Kidney (tissue), 22 donors: ENCODE results near the gene ASIP. TPM values are rescaled to one million over a fixed set of nuclear protein-coding genes. Genes with fewer than 3 reads are reported as not detected.

Source experiments
- DNase-seq, 5 donors: peaks; one replicate each; pipeline ENCODE4 v3.0.0-alpha.2; 2013 to 2020
- FAIRE-seq: peaks from 2 replicates; lab custom pipeline; 2012; peaks lifted over from hg19 to GRCh38; lab: Jason Lieb, UNC
- H3K27ac ChIP-seq, 2 donors: one replicate each; pipeline ENCODE4 v1.7.0; 2013; ENCODE audit warnings: low read depth in 2 of 2, low read length in 2 of 2, inconsistent platforms in 1 of 2
- H3K27me3 ChIP-seq: one replicate; pipeline ENCODE4 v1.7.1; 2013; ENCODE audit warnings: low read length, inconsistent platforms; ENCODE audit not compliant: control insufficient read depth, insufficient read depth
- H3K36me3 ChIP-seq, 3 donors: one replicate each; pipeline versions ENCODE4 v1.7.0 to v1.7.1; 2013; ENCODE audit warnings: low read length in 3 of 3, control low read depth in 1 of 3, inconsistent platforms in 1 of 3; ENCODE audit not compliant: insufficient read depth in 3 of 3, control insufficient read depth in 2 of 3
- H3K4me1 ChIP-seq, 3 donors: one replicate each; pipeline versions ENCODE4 v1.7.0 to v1.7.1; 2013; ENCODE audit warnings: low read length in 3 of 3, inconsistent platforms in 1 of 3, low read depth in 1 of 3; ENCODE audit not compliant: control insufficient read depth in 2 of 3, insufficient read depth in 2 of 3
- H3K4me3 ChIP-seq, 3 donors: one replicate each; pipeline versions ENCODE4 v1.7.0 to v1.8.1; 2013; ENCODE audit warnings: low read length in 3 of 3, control low read depth in 1 of 3, inconsistent platforms in 1 of 3
- H3K9ac ChIP-seq, 3 donors: one replicate each; pipeline versions ENCODE4 v1.7.0 to v1.7.1; 2013; ENCODE audit warnings: low read length in 3 of 3, control low read depth in 1 of 3, inconsistent platforms in 1 of 3
- H3K9me3 ChIP-seq, 3 donors: one replicate each; pipeline versions ENCODE4 v1.7.0 to v1.7.1; 2013; ENCODE audit warnings: low read length in 3 of 3, control low read depth in 1 of 3, inconsistent platforms in 1 of 3; ENCODE audit not compliant: control insufficient read depth in 2 of 3, insufficient read depth in 1 of 3
- CTCF ChIP-seq: IDR thresholded peaks from 3 replicates; pipeline ENCODE4 v1.5.1; 2012; ENCODE audit warnings: mild to moderate bottlenecking, moderate library complexity, borderline replicate concordance; ENCODE audit not compliant: insufficient read depth; ENCODE audit errors: extremely low read depth
- intact Hi-C: fragments of 100-400 bp; cut with DNase I; formaldehyde crosslinking; loops from one replicate; pipeline ENCODE4 v1.11.1; 2022
- long read RNA-seq, 10 donors: library from polyadenylated mRNA in 1 of 10; unstranded in 1 of 10; transcript quantifications; one replicate each; pipeline ENCODE4 v2.0.0 and lab custom pipeline, GENCODE V29; 2021 to 2026
- polyA plus RNA-seq: library from polyadenylated mRNA; stranded (reverse); fragments of 350-450 nt; fragmentation: Illumina TruSeq; extraction: RNeasy Lipid Tissue Mini Kit (QIAGEN cat#74804); gene quantifications from one replicate; pipeline ENCODE4 v1.2.3, GENCODE V29; 2014; ENCODE audit warnings: low read depth, low replicate concordance; ENCODE audit not compliant: insufficient read depth
- total RNA-seq: library from RNA; stranded (reverse); fragmentation: NEBNext Ultra II Directional; extraction: Animal tissue kit (Norgen Biotek cat#: 25700); gene quantifications from one replicate; pipeline ENCODE4 v1.2.1, GENCODE V29; 2021
- donor health status: control.
- donor health status: control.
- donor health status: control.
- donor health status: control.
- donor health status: control.
- donor health status: DM: yes; HTN: yes; CAD: no.
- donor health status: Normal renal cell carcinoma (clear cell type).

Gene ASIP
- not detected for total RNA-seq
- polyA plus RNA-seq: 0.84 TPM
- long read RNA-seq, donor 1, partial matches to known transcripts: 30 of 30 reads
- long read RNA-seq, donor 1, other reads (novel, unspliced or antisense): 0 of 30 reads
- long read RNA-seq, donor 2, partial matches to known transcripts: 57 of 57 reads
- long read RNA-seq, donor 2, other reads (novel, unspliced or antisense): 0 of 57 reads
- long read RNA-seq, donor 3, partial matches to known transcripts: 82 of 82 reads
- long read RNA-seq, donor 3, other reads (novel, unspliced or antisense): 0 of 82 reads
- long read RNA-seq, donor 4: 0 reads
- long read RNA-seq, donor 5: 0 reads
- long read RNA-seq, donor 6: 0 reads
- long read RNA-seq, donor 7, partial matches to known transcripts: 0 of 3 reads
- long read RNA-seq, donor 7, other reads (novel, unspliced or antisense): 3 of 3 reads
- long read RNA-seq, donor 8, partial matches to known transcripts: 55 of 55 reads
- long read RNA-seq, donor 8, other reads (novel, unspliced or antisense): 0 of 55 reads
- long read RNA-seq, donor 9, partial matches to known transcripts: 27 of 27 reads
- long read RNA-seq, donor 9, other reads (novel, unspliced or antisense): 0 of 27 reads
- long read RNA-seq, donor 10, partial matches to known transcripts: 73 of 73 reads
- long read RNA-seq, donor 10, other reads (novel, unspliced or antisense): 0 of 73 reads

- Histone ChIP-seq H3K4me1 (no peaks in the 10 kb centered on the region), H3K27ac (no peak within 1 kb of the TSS), H3K9me3 (peaks cover 0 to 3% (median 2%) of the 10 kb centered on the region in 3 donors), H3K9ac (no peak within 1 kb of the TSS), H3K36me3 (no peaks in the 10 kb centered on the region), H3K27me3 (no peaks in the 10 kb centered on the region), H3K4me3 (no peak within 1 kb of the TSS)
- no peak for TF ChIP-seq CTCF
- no peak for FAIRE-seq
- intact Hi-C loops: no loop called here
- DNase-seq: no peak
These were observed at the start of gene ASIP for GRCh38 chr20:34240693-34241615. Gene ASIP, plus strand, starts transcription at chr20:34241423. Its CDS starts 18,952 bp downstream, at chr20:34260375.

- Histone ChIP-seq H3K27me3 (no peaks in the 10 kb centered on the region), H3K9ac (no peak overlapping the region), H3K9me3 (no peaks in the 10 kb centered on the region), H3K4me3 (no peak overlapping the region), H3K4me1 (no peaks in the 10 kb centered on the region), H3K36me3 (no peaks in the 10 kb centered on the region), H3K27ac (no peak overlapping the region)
- intact Hi-C loops: no loop called here
- no peak for TF ChIP-seq CTCF
- DNase-seq: no peak
- no peak for FAIRE-seq
These were observed 48.2 kb upstream of the ASIP start for GRCh38 chr20:34193051-34193450.

GRCh38 chr20:34199183-34199582 lies 42.0 kb upstream of the ASIP start:
- no peak overlapping the region for H3K4me3 ChIP-seq
- no peak for DNase-seq
- no peak overlapping the region for H3K9ac ChIP-seq
- H3K27me3 ChIP-seq: no peaks in the 10 kb centered on the region
- H3K4me1 ChIP-seq: no peaks in the 10 kb centered on the region
- intact Hi-C loops: no loop called here
- FAIRE-seq: no peak
- H3K27ac ChIP-seq: no peak overlapping the region
- no peak for TF ChIP-seq CTCF
- H3K9me3 ChIP-seq: no peaks in the 10 kb centered on the region
- no peaks in the 10 kb centered on the region for H3K36me3 ChIP-seq
